Caco-2 (cell line): ENCODE data around the gene PRPSAP1. TPM values are rescaled to one million over a fixed set of nuclear protein-coding genes. Genes with fewer than 3 reads are reported as not detected.

Experiments
- BruUV-seq: library from RNA; stranded (reverse); fragments of 400-500 nt; replicated peaks from 2 replicates; lab custom pipeline; 2021; lab: Mats Ljungman, UMichigan
- CTCF ChIA-PET: fragments of 300-600 bp; sonication (Branson Sonifier 250); formaldehyde crosslinking; loops from one replicate; lab custom pipeline; 2022; ENCODE audit warnings: antibody characterized with exemption; lab: Charles Lee
- POLR2A ChIA-PET: fragments of 300-600 bp; sonication (Branson Sonifier 250); formaldehyde crosslinking; loops from one replicate; lab custom pipeline; 2022; ENCODE audit warnings: antibody characterized with exemption; lab: Charles Lee
- DNase-seq, 2 experiments: peaks; one replicate each; pipeline versions ENCODE4 v3.0.0 to v3.0.0-alpha.2; 2020 to 2022
- H3K27me3 ChIP-seq: replicated peaks from 2 replicates; pipeline ENCODE4 v1.6.0; 2011; ENCODE audit warnings: low read length; ENCODE audit not compliant: control insufficient read depth, insufficient read depth
- H3K36me3 ChIP-seq: 2 replicates; pipeline ENCODE4 v1.5.1; 2011; ENCODE audit warnings: low read length; ENCODE audit not compliant: control insufficient read depth, insufficient read depth
- H3K4me1 ChIP-seq: fragments of 250-450 bp; sonication (Bioruptor Pico); 2 replicates; pipeline ENCODE4 v1.5.1; 2020; ENCODE audit warnings: mild to moderate bottlenecking
- H3K4me3 ChIP-seq: 2 replicates; pipeline ENCODE4 v1.5.1; 2011; ENCODE audit warnings: low read depth, mild to moderate bottlenecking, control low read depth, low read length
- H3K9me3 ChIP-seq: fragments of 250-450 bp; sonication (Bioruptor Pico); 2 replicates; pipeline ENCODE4 v1.5.1; 2020; ENCODE audit warnings: mild to moderate bottlenecking, moderate library complexity
- H3K27ac Mint-ChIP-seq: one replicate; pipeline ENCODE4 v1.8.0; 2022; ENCODE audit warnings: mixed read lengths; ENCODE audit not compliant: unreplicated experiment
- H3K27me3 Mint-ChIP-seq: one replicate; pipeline ENCODE4 v1.8.0; 2022; ENCODE audit warnings: mixed read lengths; ENCODE audit not compliant: insufficient read depth, unreplicated experiment
- H3K36me3 Mint-ChIP-seq: one replicate; pipeline ENCODE4 v1.8.0; 2022; ENCODE audit warnings: mild to moderate bottlenecking, mixed read lengths; ENCODE audit not compliant: insufficient read depth, unreplicated experiment
- H3K4me1 Mint-ChIP-seq: one replicate; pipeline ENCODE4 v1.8.0; 2022; ENCODE audit warnings: low read depth, mixed read lengths; ENCODE audit not compliant: unreplicated experiment
- H3K4me3 Mint-ChIP-seq: one replicate; pipeline ENCODE4 v1.8.0; 2022; ENCODE audit warnings: mild to moderate bottlenecking, moderate library complexity, mixed read lengths; ENCODE audit not compliant: unreplicated experiment
- H3K9me3 Mint-ChIP-seq: one replicate; pipeline ENCODE4 v1.8.0; 2022; ENCODE audit warnings: mixed read lengths; ENCODE audit not compliant: unreplicated experiment
- intact Hi-C: fragments of 100-400 bp; cut with micrococcal nuclease; formaldehyde crosslinking; loops from one replicate; pipeline ENCODE4 v1.10.0; 2022; ENCODE audit not compliant: unreplicated experiment
- total RNA-seq: library from RNA; stranded (reverse); gene quantifications from 2 replicates; pipeline ENCODE4 v1.2.3, GENCODE V29; 2022
- TF ChIP-seq, protein P1 (sequence below), 2 experiments: fragments of 200-600 bp in 1 of 2; IDR thresholded peaks; 1 replicate in 1 of 2; 2 replicates in 1 of 2; pipeline versions ENCODE4 v1.5.1 to v1.8.0; 2011 to 2022; ENCODE audit warnings: antibody characterized with exemption in 1 of 2, control low read depth in 1 of 2, inconsistent platforms in 1 of 2, low read depth in 1 of 2, low read length in 1 of 2, mild to moderate bottlenecking in 1 of 2, moderate library complexity in 1 of 2; ENCODE audit not compliant: insufficient read depth in 1 of 2, severe bottlenecking in 1 of 2, unreplicated experiment in 1 of 2

The PRPSAP1 gene
- total RNA-seq, 1 experiment from 2014 or later, result 87.6 TPM

DNA sequence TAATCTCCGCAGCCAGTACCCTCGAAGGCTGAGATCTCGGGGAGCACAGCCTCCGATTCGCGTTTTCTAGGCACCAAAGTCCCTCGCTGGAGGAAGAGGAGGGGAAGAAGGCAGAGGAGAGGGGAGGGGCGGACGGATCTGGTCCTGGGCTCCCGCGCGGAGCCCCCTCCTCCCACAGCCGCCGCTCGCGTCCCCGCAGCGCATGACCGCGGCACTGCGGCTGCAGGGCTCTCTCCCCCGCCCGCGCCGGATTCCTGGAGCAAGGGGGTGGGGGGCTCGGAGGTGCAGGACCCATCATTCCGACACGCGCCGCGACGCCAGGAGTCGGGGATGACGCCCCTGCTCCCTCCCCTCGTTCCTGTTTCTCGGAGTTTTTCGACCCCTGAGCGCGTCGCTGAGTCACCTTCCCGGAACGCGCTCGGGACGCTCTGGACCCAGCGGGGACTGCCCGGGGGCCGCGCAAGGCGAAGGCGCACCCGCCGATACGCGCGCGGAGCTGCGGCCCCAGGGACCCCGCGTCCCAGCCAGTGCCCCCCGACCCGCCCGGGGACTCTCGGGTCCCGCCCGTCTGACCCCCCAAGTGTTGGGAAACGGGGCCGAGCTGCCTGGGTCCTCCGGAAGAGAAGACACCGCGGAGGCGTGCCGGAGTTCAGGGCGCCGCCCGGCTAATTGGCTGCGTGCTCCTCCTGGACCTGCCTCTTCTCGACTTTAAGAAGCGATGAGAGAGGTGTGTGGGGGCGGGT, 29.3 kb upstream of the PRPSAP1 start:
- intact Hi-C loops, result loop anchor here (2.0 kb wide), 1 partner anchor 30 kb away; the partner anchor contains the start of gene PRPSAP1
- peak in 1 of 2 experiments; percentile 62 for DNase-seq
- no peaks in the 10 kb centered on the region for H3K27me3 Mint-ChIP-seq
- no peaks in the 10 kb centered on the region for H3K9me3 Mint-ChIP-seq
- CTCF ChIA-PET, result interaction anchor here (0.5 to 5.6 kb wide), 5 partner anchors 15 to 1251 kb away, joined by 3 to 49 read pairs (median 4); partner anchors contain the start of genes NT5C, PRPSAP1 and TRIM47
- no peak overlapping the region for H3K27ac Mint-ChIP-seq
- H3K36me3 ChIP-seq, result no peaks in the 10 kb centered on the region
- H3K4me3 Mint-ChIP-seq, result peak overlapping the region; percentile 91
- H3K4me3 ChIP-seq, result peak overlapping the region; percentile 76
- H3K36me3 Mint-ChIP-seq, result peaks cover 12% of the 10 kb centered on the region
- H3K4me1 ChIP-seq, result peaks cover 14% of the 10 kb centered on the region
- TF ChIP-seq, protein P1, sequence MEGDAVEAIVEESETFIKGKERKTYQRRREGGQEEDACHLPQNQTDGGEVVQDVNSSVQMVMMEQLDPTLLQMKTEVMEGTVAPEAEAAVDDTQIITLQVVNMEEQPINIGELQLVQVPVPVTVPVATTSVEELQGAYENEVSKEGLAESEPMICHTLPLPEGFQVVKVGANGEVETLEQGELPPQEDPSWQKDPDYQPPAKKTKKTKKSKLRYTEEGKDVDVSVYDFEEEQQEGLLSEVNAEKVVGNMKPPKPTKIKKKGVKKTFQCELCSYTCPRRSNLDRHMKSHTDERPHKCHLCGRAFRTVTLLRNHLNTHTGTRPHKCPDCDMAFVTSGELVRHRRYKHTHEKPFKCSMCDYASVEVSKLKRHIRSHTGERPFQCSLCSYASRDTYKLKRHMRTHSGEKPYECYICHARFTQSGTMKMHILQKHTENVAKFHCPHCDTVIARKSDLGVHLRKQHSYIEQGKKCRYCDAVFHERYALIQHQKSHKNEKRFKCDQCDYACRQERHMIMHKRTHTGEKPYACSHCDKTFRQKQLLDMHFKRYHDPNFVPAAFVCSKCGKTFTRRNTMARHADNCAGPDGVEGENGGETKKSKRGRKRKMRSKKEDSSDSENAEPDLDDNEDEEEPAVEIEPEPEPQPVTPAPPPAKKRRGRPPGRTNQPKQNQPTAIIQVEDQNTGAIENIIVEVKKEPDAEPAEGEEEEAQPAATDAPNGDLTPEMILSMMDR (IDR thresholded peaks at IDR 0.05; ENCODE audit: insufficient read depth in 1 of 2, low read depth in 1 of 2, low read length in 1 of 2, severe bottlenecking in 1 of 2, unreplicated experiment in 1 of 2), result no peak
- no TSS peak for BruUV-seq
- H3K9me3 ChIP-seq, result no peaks in the 10 kb centered on the region
- H3K27me3 ChIP-seq, result peaks cover 1% of the 10 kb centered on the region; the same call in 1 of the 2 replicates
- H3K4me1 Mint-ChIP-seq, result no peaks in the 10 kb centered on the region
- POLR2A ChIA-PET, result interaction anchor here (0.7 kb wide), 1 partner anchor 119 kb away, joined by 4 read pairs; no protein-coding TSS in a partner anchor

DNA sequence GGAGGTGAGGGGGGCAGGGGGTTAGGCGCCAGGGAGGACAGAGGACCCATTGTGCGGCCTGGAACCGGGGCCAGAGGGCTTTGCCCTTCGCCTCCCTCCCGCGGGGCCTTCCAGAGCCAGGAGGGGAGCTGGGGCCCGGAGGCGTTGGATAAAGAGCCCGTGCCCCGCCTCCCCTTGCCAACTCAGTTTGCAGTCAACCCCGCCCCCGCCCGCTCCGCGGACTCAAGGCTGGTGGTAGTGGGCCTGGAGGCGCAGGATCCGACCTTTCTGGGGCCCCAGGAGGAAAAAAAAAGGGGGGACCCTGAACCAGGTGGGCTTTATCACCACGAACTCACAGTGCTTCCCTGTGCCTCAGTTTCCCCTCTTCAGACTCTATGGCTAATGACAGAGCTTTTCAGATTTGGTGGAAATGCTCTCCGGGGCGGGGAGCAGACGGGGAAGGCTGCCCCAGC, 28.7 kb upstream of the PRPSAP1 start:
- no peaks in the 10 kb centered on the region for H3K27me3 Mint-ChIP-seq
- CTCF ChIA-PET, result interaction anchor here (0.5 to 0.7 kb wide), 3 partner anchors 27 to 1251 kb away, joined by 3 to 4 read pairs (median 4); partner anchors contain the start of genes NT5C and TRIM47

More for the DNA sequence above, 28.7 kb upstream of the PRPSAP1 start:
- POLR2A ChIA-PET, result no interaction called here
- no TSS peak for BruUV-seq
- Histone ChIP-seq H3K9me3 (no peaks in the 10 kb centered on the region), H3K4me3 (peak overlapping the region; percentile 76), H3K36me3 (no peaks in the 10 kb centered on the region), H3K27me3 (peaks cover 1% of the 10 kb centered on the region; the same call in 1 of the 2 replicates), H3K4me1 (peaks cover 14% of the 10 kb centered on the region)
- Mint-ChIP-seq H3K36me3 (peaks cover 10% of the 10 kb centered on the region), H3K4me1 (no peaks in the 10 kb centered on the region), H3K27ac (no peak overlapping the region), H3K9me3 (no peaks in the 10 kb centered on the region), H3K4me3 (peak overlapping the region; percentile 91)
- no peak for DNase-seq
- TF ChIP-seq, protein P1 (IDR thresholded peaks at IDR 0.05; ENCODE audit: insufficient read depth in 1 of 2, low read depth in 1 of 2, low read length in 1 of 2, severe bottlenecking in 1 of 2, unreplicated experiment in 1 of 2), result no peak
- intact Hi-C loops, result loop anchor here (2.0 kb wide), 1 partner anchor 30 kb away; the partner anchor contains the start of gene PRPSAP1
